BJ (cell line): ENCODE results near the gene SDK1. TPM values are rescaled to one million over a fixed set of nuclear protein-coding genes. Genes with fewer than 3 reads are reported as not detected.

Experiments
- CTCF ChIA-PET: fragments of 350-600 bp; formaldehyde crosslinking; extraction: SDS; loops from one replicate; lab custom pipeline; 2021; ENCODE audit warnings: antibody characterized with exemption, inconsistent platforms; lab: Yijun Ruan, JAX
- POLR2A ChIA-PET: fragments of 300-600 bp; sonication (Branson Sonifier 250); formaldehyde crosslinking; extraction: SDS; loops from one replicate; lab custom pipeline; 2021; ENCODE audit warnings: antibody characterized with exemption; lab: Charles Lee
- DNase-seq: peaks from one replicate; pipeline ENCODE4 v3.0.0-alpha.2; 2011; ENCODE audit warnings: low read depth
- H3K27me3 ChIP-seq: 2 replicates; pipeline ENCODE4 v1.6.0; 2011; ENCODE audit warnings: low read length; ENCODE audit not compliant: control insufficient read depth, insufficient read depth
- H3K36me3 ChIP-seq: 2 replicates; pipeline ENCODE4 v1.5.1; 2011; ENCODE audit warnings: low read length; ENCODE audit not compliant: control insufficient read depth, insufficient read depth
- H3K4me3 ChIP-seq: 2 replicates; pipeline ENCODE4 v1.5.1; 2011; ENCODE audit warnings: low read depth, mild to moderate bottlenecking, control low read depth, low read length
- CTCF ChIP-seq: IDR thresholded peaks from 2 replicates; pipeline ENCODE4 v1.5.1; 2011; ENCODE audit warnings: low read depth, mild to moderate bottlenecking, control low read depth, inconsistent platforms, low read length, moderate library complexity; ENCODE audit not compliant: insufficient read depth
- polyA plus RNA-seq: library from polyadenylated mRNA; depleted of rRNA; stranded (reverse); fragments of >200 nt; gene quantifications from 2 replicates; pipeline ENCODE4 v1.2.3, GENCODE V29; 2011

SDK1 gene
- polyA plus RNA-seq, 1 experiment = 0.01 TPM

- DNase-seq = no peak
- POLR2A ChIA-PET = no interaction called here
- no peak overlapping the region for H3K4me3 ChIP-seq
- H3K36me3 ChIP-seq = no peaks in the 10 kb centered on the region
- no peaks in the 10 kb centered on the region for H3K27me3 ChIP-seq
- TF ChIP-seq CTCF = no peak
- CTCF ChIA-PET = no interaction called here
Measured at GRCh38 chr7:3911685-3912084, 610.6 kb downstream of the SDK1 start.

DNA sequence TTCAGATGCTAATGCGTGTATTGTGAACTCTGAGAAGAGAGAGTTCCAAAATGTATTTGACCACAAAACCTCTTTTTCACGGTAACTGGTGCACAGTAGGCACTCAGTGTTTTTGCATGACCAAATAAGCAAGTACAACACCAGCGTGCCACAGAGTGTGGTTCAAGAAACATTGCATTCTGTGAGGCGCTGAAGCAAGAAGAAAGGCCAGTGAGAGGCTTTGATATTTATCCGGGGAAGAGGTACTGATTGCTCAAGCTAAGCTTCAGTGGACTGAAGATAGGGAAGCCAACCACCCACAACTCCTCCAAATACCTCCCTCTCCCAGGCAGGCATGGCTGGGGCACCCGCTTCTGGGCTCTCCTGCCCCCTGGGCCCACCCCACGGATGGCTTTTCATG lies 611.2 kb downstream of the SDK1 start:
- no peaks in the 10 kb centered on the region for H3K36me3 ChIP-seq
- no peak for DNase-seq
- no peak overlapping the region for H3K4me3 ChIP-seq
- POLR2A ChIA-PET = no interaction called here
- no peak for TF ChIP-seq CTCF
- CTCF ChIA-PET = no interaction called here
- H3K27me3 ChIP-seq = no peaks in the 10 kb centered on the region

DNA sequence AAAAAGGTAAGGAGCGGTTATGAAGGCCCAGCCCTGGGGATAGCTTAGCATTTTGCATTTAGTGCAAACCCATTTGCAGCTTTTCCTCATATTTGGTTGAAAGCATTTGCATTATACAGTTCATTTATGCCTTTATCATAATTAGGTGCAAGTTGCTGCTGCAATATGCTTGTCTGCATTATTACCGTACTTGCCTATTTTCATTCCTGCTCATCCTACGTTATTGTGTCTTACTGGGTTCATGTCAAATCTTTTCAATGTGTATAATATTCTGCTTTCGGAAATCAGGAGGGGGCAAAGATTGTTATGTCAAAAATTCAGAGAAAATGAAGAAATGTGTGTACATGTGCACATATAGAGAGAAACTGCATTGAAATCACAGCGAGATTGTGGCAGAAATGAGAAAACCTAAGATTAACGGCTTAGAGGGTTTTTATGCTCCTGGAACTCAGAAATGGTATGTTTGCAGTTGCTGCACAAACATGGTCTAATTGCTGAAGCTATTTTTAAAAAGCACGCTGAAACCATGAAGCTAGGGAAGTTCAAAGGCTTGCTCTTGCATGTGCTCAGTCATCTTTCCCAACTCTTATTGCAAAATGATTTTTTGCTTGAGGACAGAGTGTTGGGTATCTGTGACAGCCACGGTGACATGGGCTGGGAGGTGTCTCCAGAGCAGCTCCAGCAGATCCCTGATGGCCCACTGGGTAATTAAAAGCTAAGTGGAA lies 613.2 kb downstream of the SDK1 start:
- Histone ChIP-seq H3K36me3 (no peaks in the 10 kb centered on the region), H3K4me3 (no peak overlapping the region), H3K27me3 (no peaks in the 10 kb centered on the region)
- TF ChIP-seq CTCF = no peak
- ChIA-PET POLR2A (no interaction called here), CTCF (no interaction called here)
- DNase-seq = no peak

GRCh38 chr7:3915337-3915878 lies 614.4 kb downstream of the SDK1 start:
- no peak overlapping the region for H3K4me3 ChIP-seq
- H3K27me3 ChIP-seq = no peaks in the 10 kb centered on the region
- ChIA-PET CTCF (no interaction called here), POLR2A (no interaction called here)
- TF ChIP-seq CTCF = no peak
- DNase-seq = no peak
- H3K36me3 ChIP-seq = no peaks in the 10 kb centered on the region

- no peak for DNase-seq
- POLR2A ChIA-PET = no interaction called here
- Histone ChIP-seq H3K36me3 (no peaks in the 10 kb centered on the region), H3K4me3 (no peak overlapping the region), H3K27me3 (no peaks in the 10 kb centered on the region)
- CTCF ChIA-PET = interaction anchor here (0.5 kb wide), 1 partner anchor 12 kb away, joined by 3 read pairs; no protein-coding TSS in a partner anchor
- TF ChIP-seq CTCF = no peak
Measured at GRCh38 chr7:3916146-3916545, 615.1 kb downstream of the SDK1 start.
